Panc1 (cell line): ENCODE data around the gene OLIG3. TPM values are rescaled to one million over a fixed set of nuclear protein-coding genes. Genes with fewer than 3 reads are reported as not detected.

Experiments
- ATAC-seq: fragments of 200-7000 bp; cut with Tn5 transposase; 2 replicates; pipeline ENCODE4 v1.9.1; 2020; ENCODE audit warnings: mild to moderate bottlenecking, moderate library complexity
- BruUV-seq: library from RNA; stranded (reverse); fragments of 400-500 nt; replicated peaks from 2 replicates; lab custom pipeline; 2021; lab: Mats Ljungman, UMichigan
- CTCF ChIA-PET: fragments of 300-600 bp; sonication (Branson Sonifier 250); formaldehyde crosslinking; loops from one replicate; lab custom pipeline; 2022; ENCODE audit warnings: antibody characterized with exemption; lab: Charles Lee
- POLR2A ChIA-PET: fragments of 300-600 bp; sonication (Branson Sonifier 250); formaldehyde crosslinking; loops from one replicate; lab custom pipeline; 2022; ENCODE audit warnings: antibody characterized with exemption; lab: Charles Lee
- DNase-seq: peaks from one replicate; pipeline ENCODE4 v3.0.0-alpha.2; 2010; ENCODE audit warnings: low read depth, low spot score
- H3K27ac ChIP-seq: 2 replicates; pipeline ENCODE4 v1.5.1; 2011; ENCODE audit warnings: mild to moderate bottlenecking, low read length, inconsistent platforms
- H3K27me3 ChIP-seq: fragments of 200-500 bp; sonication (Bioruptor generic); 2 replicates; pipeline ENCODE4 v1.6.0; 2014; ENCODE audit warnings: low read length, inconsistent platforms; ENCODE audit not compliant: control insufficient read depth, insufficient read depth
- H3K36me3 ChIP-seq: fragments of 200-500 bp; sonication (Bioruptor generic); 2 replicates; pipeline ENCODE4 v1.5.1; 2014; ENCODE audit warnings: inconsistent platforms, mild to moderate bottlenecking, low read length, moderate library complexity; ENCODE audit not compliant: control insufficient read depth, insufficient read depth
- H3K4me1 ChIP-seq: 2 replicates; pipeline ENCODE4 v1.5.1; 2011; ENCODE audit warnings: inconsistent platforms, mild to moderate bottlenecking, low read length, moderate library complexity; ENCODE audit not compliant: control insufficient read depth, insufficient read depth
- H3K4me3 ChIP-seq, 2 experiments: 2 replicates each; pipeline ENCODE4 v1.5.1; 2011 to 2012; ENCODE audit warnings: low read depth in 2 of 2, low read length in 2 of 2, mild to moderate bottlenecking in 2 of 2, inconsistent platforms in 1 of 2, moderate library complexity in 1 of 2
- H3K9me3 ChIP-seq: fragments of 200-500 bp; sonication (Bioruptor generic); 2 replicates; pipeline ENCODE4 v1.5.1; 2014; ENCODE audit warnings: low read depth, mild to moderate bottlenecking, inconsistent platforms, low read length, moderate library complexity; ENCODE audit not compliant: control insufficient read depth, insufficient read depth
- POLR2AphosphoS5 ChIP-seq: IDR thresholded peaks from 2 replicates; pipeline ENCODE4 v1.6.1; 2012; ENCODE audit warnings: mild to moderate bottlenecking, low read depth, low read length, moderate library complexity
- SIN3A ChIP-seq: IDR thresholded peaks from 2 replicates; pipeline ENCODE4 v1.6.1; 2012; ENCODE audit warnings: low read depth, mild to moderate bottlenecking, low read length, moderate library complexity, borderline replicate concordance; ENCODE audit not compliant: insufficient read depth
- TCF7L2 ChIP-seq: IDR thresholded peaks from 2 replicates; pipeline ENCODE4 v1.6.1; 2011; ENCODE audit warnings: mild to moderate bottlenecking, low read depth, low read length, inconsistent platforms
- in situ Hi-C: cut with HindIII; loops from 2 replicates; pipeline ENCODE4 v1.10.0; 2016; ENCODE audit warnings: low sequenced_read_pairs, low pct_unique_long_range_greater_than_20kb
- intact Hi-C: fragments of 100-400 bp; cut with micrococcal nuclease; formaldehyde crosslinking; loops from one replicate; pipeline ENCODE4 v1.10.0; 2022; ENCODE audit not compliant: unreplicated experiment
- total RNA-seq: library from RNA; stranded (reverse); gene quantifications from one replicate; pipeline ENCODE4 v1.2.1, GENCODE V29; 2021; ENCODE audit not compliant: unreplicated experiment
- TF ChIP-seq, protein P1 (sequence below): fragments of 450-650 bp; IDR thresholded peaks from 2 replicates; pipeline ENCODE4 v1.5.1; 2017; ENCODE audit warnings: mild to moderate bottlenecking
- TF ChIP-seq, protein P2 (sequence below), 2 experiments: IDR thresholded peaks; 2 replicates each; pipeline ENCODE4 v1.6.1; 2011 to 2012; ENCODE audit warnings: low read depth in 2 of 2, control low read depth in 1 of 2, low read length in 1 of 2, mild to moderate bottlenecking in 1 of 2, moderate library complexity in 1 of 2; ENCODE audit not compliant: insufficient read depth in 1 of 2

Gene OLIG3
- total RNA-seq, 1 experiment from 2014 or later: not detected

DNA sequence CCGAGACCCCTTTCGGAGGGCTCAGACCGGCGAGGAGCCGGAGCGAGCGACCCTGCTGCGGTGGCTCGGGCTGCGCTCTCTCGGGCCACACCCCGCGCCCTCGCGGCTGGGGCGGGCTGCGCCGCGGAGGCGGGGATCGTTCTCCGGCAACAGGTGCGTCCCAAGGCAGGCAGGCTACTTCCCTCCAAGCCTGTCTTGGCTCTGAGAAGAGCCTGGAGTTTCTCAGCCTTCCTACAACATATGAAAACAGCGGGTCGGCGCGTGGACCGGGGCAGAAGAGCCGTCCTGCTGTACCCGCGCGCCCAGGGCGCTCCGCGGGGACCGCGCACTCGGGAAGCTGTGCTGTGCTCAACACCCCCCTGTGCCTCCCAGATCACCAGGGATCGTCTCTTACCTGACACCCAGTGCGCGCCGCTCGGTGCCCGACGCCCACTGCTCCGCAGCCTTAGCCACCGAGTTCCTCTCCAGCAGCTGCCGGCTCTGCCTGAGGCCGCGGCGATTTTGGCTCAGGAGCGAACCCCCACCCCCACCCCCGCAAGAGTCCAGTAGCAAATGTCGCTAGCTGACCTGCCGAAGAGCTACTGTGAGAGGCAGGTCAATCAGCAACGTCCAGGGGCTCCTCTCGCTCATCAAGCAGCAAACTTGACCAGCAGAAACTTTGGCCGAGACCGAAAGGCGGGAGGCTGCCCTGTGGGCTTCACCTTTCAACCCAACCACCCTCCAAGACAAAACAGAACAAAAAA, 3.7 kb upstream of the OLIG3 start:
- POLR2A ChIA-PET: no interaction called here

DNA sequence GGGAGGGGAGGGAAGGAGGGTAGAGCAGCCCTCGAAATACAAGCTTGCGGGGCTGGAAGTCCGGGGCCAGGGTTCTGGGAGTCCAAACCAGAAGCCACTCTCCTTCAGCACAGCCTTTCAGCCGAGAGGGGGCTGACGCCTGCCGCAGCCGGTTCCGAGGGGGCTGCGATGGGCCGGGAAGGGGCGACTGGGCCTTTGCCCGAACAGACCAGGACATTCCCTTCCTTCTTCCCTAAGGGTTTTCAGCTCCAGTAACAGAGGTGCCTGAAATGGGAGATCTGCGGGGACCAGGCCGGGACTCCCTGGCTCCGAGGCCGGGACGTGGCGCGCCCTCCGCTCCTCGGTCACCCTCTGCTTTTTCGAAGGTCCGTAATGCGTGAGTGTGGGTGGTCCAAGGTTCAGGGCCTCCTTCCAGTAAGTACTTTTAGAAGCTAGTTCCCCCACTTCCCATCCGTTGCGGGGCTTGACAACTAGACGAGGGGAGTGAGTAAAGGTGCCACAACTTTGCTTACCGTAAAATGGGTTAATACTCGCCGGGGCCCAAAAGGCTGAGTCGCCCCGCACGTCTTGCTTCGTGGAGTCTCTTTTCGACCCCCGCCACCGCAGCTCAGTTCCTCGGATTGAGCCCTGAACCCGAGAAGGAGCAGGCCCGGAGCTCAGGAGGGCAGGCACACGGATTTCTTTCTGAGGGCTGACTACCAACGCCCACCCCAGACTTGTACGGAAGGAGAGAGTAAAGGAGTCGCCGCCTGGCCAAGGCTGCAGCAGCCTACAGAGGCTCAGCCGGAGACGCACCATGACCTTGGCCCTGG, 2.9 kb upstream of the OLIG3 start:
- ATAC-seq (peak; percentile 73), DNase-seq (no peak)
- H3K4me3 ChIP-seq: peak overlapping the region; percentile 28 to 38; a peak in 3 of 4 replicates
- ChIA-PET POLR2A (no interaction called here), CTCF (no interaction called here)
- H3K9me3 ChIP-seq: no peaks in the 10 kb centered on the region
- no peak overlapping the region for H3K27ac ChIP-seq
- H3K27me3 ChIP-seq: peaks cover 20% of the 10 kb centered on the region
- in situ Hi-C loops: no loop called here
- intact Hi-C loops: no loop called here
- TF ChIP-seq POLR2AphosphoS5 (no peak), SIN3A (no peak)
- TF ChIP-seq, protein P1, sequence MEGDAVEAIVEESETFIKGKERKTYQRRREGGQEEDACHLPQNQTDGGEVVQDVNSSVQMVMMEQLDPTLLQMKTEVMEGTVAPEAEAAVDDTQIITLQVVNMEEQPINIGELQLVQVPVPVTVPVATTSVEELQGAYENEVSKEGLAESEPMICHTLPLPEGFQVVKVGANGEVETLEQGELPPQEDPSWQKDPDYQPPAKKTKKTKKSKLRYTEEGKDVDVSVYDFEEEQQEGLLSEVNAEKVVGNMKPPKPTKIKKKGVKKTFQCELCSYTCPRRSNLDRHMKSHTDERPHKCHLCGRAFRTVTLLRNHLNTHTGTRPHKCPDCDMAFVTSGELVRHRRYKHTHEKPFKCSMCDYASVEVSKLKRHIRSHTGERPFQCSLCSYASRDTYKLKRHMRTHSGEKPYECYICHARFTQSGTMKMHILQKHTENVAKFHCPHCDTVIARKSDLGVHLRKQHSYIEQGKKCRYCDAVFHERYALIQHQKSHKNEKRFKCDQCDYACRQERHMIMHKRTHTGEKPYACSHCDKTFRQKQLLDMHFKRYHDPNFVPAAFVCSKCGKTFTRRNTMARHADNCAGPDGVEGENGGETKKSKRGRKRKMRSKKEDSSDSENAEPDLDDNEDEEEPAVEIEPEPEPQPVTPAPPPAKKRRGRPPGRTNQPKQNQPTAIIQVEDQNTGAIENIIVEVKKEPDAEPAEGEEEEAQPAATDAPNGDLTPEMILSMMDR: no peak
- no TSS peak for BruUV-seq
- no peaks in the 10 kb centered on the region for H3K4me1 ChIP-seq
- H3K36me3 ChIP-seq: peaks cover 2% of the 10 kb centered on the region; the same call in 1 of the 2 replicates

More for the DNA sequence above, 3.7 kb upstream of the OLIG3 start:
- CTCF ChIA-PET: no interaction called here
- H3K4me3 ChIP-seq: peak overlapping the region; percentile 28 to 38; a peak in 3 of 4 replicates
- H3K27ac ChIP-seq: no peak overlapping the region
- TF ChIP-seq, protein P1: no peak
- TF ChIP-seq SIN3A (no peak), POLR2AphosphoS5 (no peak), TCF7L2 (no peak)
- TF ChIP-seq, protein P2, sequence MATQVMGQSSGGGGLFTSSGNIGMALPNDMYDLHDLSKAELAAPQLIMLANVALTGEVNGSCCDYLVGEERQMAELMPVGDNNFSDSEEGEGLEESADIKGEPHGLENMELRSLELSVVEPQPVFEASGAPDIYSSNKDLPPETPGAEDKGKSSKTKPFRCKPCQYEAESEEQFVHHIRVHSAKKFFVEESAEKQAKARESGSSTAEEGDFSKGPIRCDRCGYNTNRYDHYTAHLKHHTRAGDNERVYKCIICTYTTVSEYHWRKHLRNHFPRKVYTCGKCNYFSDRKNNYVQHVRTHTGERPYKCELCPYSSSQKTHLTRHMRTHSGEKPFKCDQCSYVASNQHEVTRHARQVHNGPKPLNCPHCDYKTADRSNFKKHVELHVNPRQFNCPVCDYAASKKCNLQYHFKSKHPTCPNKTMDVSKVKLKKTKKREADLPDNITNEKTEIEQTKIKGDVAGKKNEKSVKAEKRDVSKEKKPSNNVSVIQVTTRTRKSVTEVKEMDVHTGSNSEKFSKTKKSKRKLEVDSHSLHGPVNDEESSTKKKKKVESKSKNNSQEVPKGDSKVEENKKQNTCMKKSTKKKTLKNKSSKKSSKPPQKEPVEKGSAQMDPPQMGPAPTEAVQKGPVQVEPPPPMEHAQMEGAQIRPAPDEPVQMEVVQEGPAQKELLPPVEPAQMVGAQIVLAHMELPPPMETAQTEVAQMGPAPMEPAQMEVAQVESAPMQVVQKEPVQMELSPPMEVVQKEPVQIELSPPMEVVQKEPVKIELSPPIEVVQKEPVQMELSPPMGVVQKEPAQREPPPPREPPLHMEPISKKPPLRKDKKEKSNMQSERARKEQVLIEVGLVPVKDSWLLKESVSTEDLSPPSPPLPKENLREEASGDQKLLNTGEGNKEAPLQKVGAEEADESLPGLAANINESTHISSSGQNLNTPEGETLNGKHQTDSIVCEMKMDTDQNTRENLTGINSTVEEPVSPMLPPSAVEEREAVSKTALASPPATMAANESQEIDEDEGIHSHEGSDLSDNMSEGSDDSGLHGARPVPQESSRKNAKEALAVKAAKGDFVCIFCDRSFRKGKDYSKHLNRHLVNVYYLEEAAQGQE (IDR thresholded peaks at IDR 0.05; ENCODE audit: insufficient read depth in 1 of 2, low read depth in 2 of 2, low read length in 1 of 2): no peak
- intact Hi-C loops: no loop called here
- no peaks in the 10 kb centered on the region for H3K9me3 ChIP-seq
- peak; percentile 80 for ATAC-seq
- no peaks in the 10 kb centered on the region for H3K4me1 ChIP-seq
- peaks cover 2% of the 10 kb centered on the region; the same call in 1 of the 2 replicates for H3K36me3 ChIP-seq
- H3K27me3 ChIP-seq: peaks cover 23% of the 10 kb centered on the region
- no TSS peak for BruUV-seq
- no peak for DNase-seq
- in situ Hi-C loops: no loop called here
